ENCODE data around the gene SERPINA9.

- TF ChIP-seq CTCF (IDR thresholded peaks at IDR 0.05) (no peak), POLR2AphosphoS5 (IDR thresholded peaks at IDR 0.05) (no peak), POLR2A (IDR thresholded peaks at IDR 0.05; ENCODE audit: low read depth) (no peak), EP300 (IDR thresholded peaks at IDR 0.05) (no peak)
Measured at GRCh38 chr14:94446126-94446525, 29.9 kb downstream of the SERPINA9 start.

All from esophagus muscularis mucosa (tissue), 4 donors.